ENCODE results near the gene FPR1. TPM values are rescaled to one million over a fixed set of nuclear protein-coding genes. Genes with fewer than 3 reads are reported as not detected.

FPR1 gene
- total RNA-seq, 1 donor from 2014 or later = not detected

DNA sequence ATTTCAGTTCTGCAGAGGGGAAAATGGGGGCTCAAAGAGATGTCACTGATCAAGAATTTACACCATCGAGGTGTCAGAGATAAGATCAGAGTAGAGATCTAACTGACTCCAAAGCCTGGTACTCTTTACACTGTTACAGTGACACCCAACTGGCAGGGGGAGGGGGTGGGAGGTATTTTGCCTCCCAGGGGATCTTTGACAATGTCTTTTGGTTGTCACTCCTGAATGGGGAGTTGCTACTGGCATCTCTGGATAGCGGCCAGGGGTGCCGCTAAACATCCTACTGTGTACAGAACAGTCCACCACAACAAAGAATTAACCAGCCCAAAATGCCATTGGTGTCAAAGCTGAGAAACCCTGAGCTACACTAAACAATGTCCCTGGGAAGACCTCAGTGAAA lies 46.4 kb upstream of the FPR1 start:
- H3K27me3 Mint-ChIP-seq (ENCODE audit: unreplicated experiment) = peaks cover 2% of the 10 kb centered on the region
- no peak overlapping the region for H3K27ac Mint-ChIP-seq (ENCODE audit: unreplicated experiment)
- H3K36me3 Mint-ChIP-seq (ENCODE audit: unreplicated experiment) = peaks cover 4% of the 10 kb centered on the region
- H3K9me3 Mint-ChIP-seq (ENCODE audit: unreplicated experiment) = peaks cover 4% of the 10 kb centered on the region
- no peak for TF ChIP-seq CTCF (IDR thresholded peaks at IDR 0.05; ENCODE audit: partially characterized antibody, unreplicated experiment)
- no peak for DNase-seq
- no peaks in the 10 kb centered on the region for H3K4me1 Mint-ChIP-seq (ENCODE audit: low read depth, unreplicated experiment)
- H3K4me3 Mint-ChIP-seq (ENCODE audit: unreplicated experiment) = no peak overlapping the region

GRCh38 chr19:51797480-51797879 lies 45.8 kb upstream of the FPR1 start:
- Mint-ChIP-seq H3K27ac (ENCODE audit: unreplicated experiment) (no peak overlapping the region), H3K27me3 (ENCODE audit: unreplicated experiment) (peaks cover 2% of the 10 kb centered on the region), H3K9me3 (ENCODE audit: unreplicated experiment) (peaks cover 4% of the 10 kb centered on the region), H3K4me1 (ENCODE audit: low read depth, unreplicated experiment) (no peaks in the 10 kb centered on the region), H3K36me3 (ENCODE audit: unreplicated experiment) (peaks cover 4% of the 10 kb centered on the region), H3K4me3 (ENCODE audit: unreplicated experiment) (no peak overlapping the region)
- DNase-seq = no peak
- TF ChIP-seq CTCF (IDR thresholded peaks at IDR 0.05; ENCODE audit: partially characterized antibody, unreplicated experiment) = no peak

- peaks cover 4% of the 10 kb centered on the region for H3K9me3 Mint-ChIP-seq (ENCODE audit: unreplicated experiment)
- H3K27ac Mint-ChIP-seq (ENCODE audit: unreplicated experiment) = no peak overlapping the region
- H3K4me1 Mint-ChIP-seq (ENCODE audit: low read depth, unreplicated experiment) = no peaks in the 10 kb centered on the region
- TF ChIP-seq CTCF (IDR thresholded peaks at IDR 0.05; ENCODE audit: partially characterized antibody, unreplicated experiment) = no peak
- no peak overlapping the region for H3K4me3 Mint-ChIP-seq (ENCODE audit: unreplicated experiment)
- DNase-seq = no peak
- H3K27me3 Mint-ChIP-seq (ENCODE audit: unreplicated experiment) = peaks cover 2% of the 10 kb centered on the region
- peaks cover 4% of the 10 kb centered on the region for H3K36me3 Mint-ChIP-seq (ENCODE audit: unreplicated experiment)
These were observed 44.6 kb upstream of the FPR1 start for GRCh38 chr19:51796195-51796679.

DNA sequence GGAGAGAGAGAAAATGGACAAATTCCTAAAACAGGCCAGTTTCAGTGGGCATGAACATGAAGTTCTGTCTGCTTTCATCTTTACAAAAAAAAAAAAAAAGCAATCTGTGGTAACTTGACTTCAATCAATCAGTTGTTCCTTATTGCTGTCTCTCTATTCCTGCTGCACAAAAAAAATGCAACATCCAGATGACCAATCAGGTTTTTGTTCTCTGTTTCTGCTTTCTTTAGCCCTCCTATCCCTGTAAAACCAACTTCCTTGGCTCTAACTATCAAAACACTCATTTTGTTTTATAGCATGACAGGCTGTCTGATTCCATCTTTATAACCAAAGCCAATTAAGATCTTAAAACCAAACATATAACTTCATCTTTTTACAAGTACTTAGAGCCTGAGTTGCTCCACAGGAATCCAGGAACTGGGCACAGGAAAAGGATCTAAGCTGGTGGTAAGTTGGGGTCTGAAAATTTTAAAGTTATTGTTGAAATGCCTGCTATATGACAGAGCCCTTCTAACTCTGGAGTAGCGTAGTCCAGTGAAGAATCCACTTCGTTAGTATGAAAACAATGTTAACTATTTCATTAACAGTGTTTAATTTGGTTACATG lies 43.3 kb upstream of the FPR1 start, which contains the start of gene FPR3:
Gene FPR3, plus strand, starts transcription at position 273 of the 606 bp plus-strand sequence. CDS start 28,592 bp downstream, outside the sequence.
- DNase-seq = no peak
- peaks cover 4% of the 10 kb centered on the region for H3K36me3 Mint-ChIP-seq (ENCODE audit: unreplicated experiment)
- H3K27ac Mint-ChIP-seq (ENCODE audit: unreplicated experiment) = no peak within 1 kb of the TSS
- no peak within 1 kb of the TSS for H3K4me3 Mint-ChIP-seq (ENCODE audit: unreplicated experiment)
- TF ChIP-seq CTCF (IDR thresholded peaks at IDR 0.05; ENCODE audit: partially characterized antibody, unreplicated experiment) = no peak
- no peaks in the 10 kb centered on the region for H3K4me1 Mint-ChIP-seq (ENCODE audit: low read depth, unreplicated experiment)
- H3K9me3 Mint-ChIP-seq (ENCODE audit: unreplicated experiment) = peaks cover 5% of the 10 kb centered on the region
- peaks cover 2% of the 10 kb centered on the region for H3K27me3 Mint-ChIP-seq (ENCODE audit: unreplicated experiment)

DNA sequence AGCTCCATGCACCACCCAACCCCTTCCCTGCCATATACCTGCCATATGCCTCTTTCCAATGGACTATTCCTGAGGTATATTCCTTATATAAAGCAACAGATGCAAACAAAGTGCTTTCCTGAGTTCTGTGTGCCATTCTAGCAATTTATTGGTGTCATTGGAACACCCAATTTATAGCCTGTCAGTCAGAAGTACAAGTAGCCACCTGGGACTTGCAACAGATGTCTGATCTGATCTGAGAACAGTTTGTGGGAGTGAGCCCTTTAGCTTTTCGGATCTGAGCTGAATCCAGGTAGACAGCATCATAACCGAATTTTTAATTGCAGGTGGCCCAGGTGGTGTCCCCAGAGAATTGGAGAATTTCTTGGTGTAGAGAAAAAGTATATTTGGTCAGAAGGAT lies 42.3 kb upstream of the FPR1 start:
- no peak for TF ChIP-seq CTCF (IDR thresholded peaks at IDR 0.05; ENCODE audit: partially characterized antibody, unreplicated experiment)
- no peak overlapping the region for H3K4me3 Mint-ChIP-seq (ENCODE audit: unreplicated experiment)
- H3K9me3 Mint-ChIP-seq (ENCODE audit: unreplicated experiment) = peaks cover 5% of the 10 kb centered on the region
- no peaks in the 10 kb centered on the region for H3K4me1 Mint-ChIP-seq (ENCODE audit: low read depth, unreplicated experiment)
- no peak overlapping the region for H3K27ac Mint-ChIP-seq (ENCODE audit: unreplicated experiment)
- H3K36me3 Mint-ChIP-seq (ENCODE audit: unreplicated experiment) = peaks cover 4% of the 10 kb centered on the region
- no peak for DNase-seq
- H3K27me3 Mint-ChIP-seq (ENCODE audit: unreplicated experiment) = peaks cover 2% of the 10 kb centered on the region

Data from glutamatergic neuron (in vitro differentiated cells).